Measurements from ENCODE around the gene FGGY.

Gene FGGY

DNA sequence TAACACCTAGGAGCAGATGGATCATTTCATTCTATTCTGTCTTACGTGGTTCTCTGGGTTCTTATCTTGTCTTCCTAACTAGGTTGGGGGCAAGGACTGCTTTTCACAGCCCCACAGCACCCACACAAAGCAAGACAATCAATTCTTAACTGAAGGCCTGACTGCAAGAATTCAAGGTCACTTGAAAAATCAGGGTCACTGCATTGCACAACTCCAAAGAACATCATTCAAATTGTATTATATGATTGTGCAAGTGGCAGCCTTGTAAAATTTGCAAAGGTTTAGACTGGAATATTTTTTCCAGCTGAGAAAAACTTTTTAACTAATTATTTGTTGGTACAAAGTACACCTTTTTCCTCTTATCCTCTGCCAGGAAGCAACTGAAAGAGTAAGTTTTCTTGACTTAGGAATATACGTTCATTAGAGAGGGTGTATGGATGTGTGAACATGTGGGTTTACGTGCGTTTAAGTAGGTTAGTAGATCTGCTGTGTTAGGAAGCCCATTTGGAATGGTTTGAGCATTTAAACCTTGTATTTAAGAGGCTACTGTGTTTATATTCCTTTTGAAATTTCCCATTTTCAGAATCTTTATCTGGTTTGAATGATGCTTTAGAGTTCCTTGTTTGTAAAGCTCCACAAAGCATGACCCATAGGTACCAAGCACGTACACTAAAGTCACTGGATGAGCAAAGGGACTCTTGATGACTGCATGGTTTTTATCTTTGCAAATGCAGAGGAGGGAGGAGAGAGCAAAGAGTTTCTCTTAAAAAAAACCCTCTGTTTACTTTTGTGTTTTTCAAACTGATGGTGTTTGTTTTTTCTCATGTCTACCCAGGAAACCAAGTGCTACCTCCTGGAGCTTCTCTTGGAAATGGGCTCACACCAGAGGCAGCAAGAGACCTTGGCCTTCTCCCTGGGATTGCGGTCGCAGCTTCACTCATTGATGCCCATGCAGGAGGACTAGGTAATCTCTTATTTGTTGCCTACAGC is 214.9 kb downstream of the FGGY start:
- no peaks in the 10 kb centered on the region for H3K36me3 ChIP-seq (ENCODE audit: control insufficient read depth, insufficient read depth, low read length)
- no peaks in the 10 kb centered on the region for H3K9me3 ChIP-seq (ENCODE audit: control insufficient read depth, low read length)
- no peaks in the 10 kb centered on the region for H3K27me3 ChIP-seq (ENCODE audit: control insufficient read depth, insufficient read depth, low read length, poor library complexity, severe bottlenecking)
- H3K27ac ChIP-seq (ENCODE audit: insufficient read depth, low read depth, low read length, poor library complexity, severe bottlenecking): no peak overlapping the region
- H3K4me3 ChIP-seq (ENCODE audit: insufficient read depth, low read depth, low read length): no peak overlapping the region
- 91 to 95% methylated on average over 7 of the region's 7 CpGs for WGBS, 2 experiments
- H3K4me1 ChIP-seq (ENCODE audit: control insufficient read depth, insufficient read depth, low read length): no peaks in the 10 kb centered on the region

GRCh38 chr1:59512702-59513101 is 215.8 kb downstream of the FGGY start:
- WGBS, 2 experiments: 95 to 97% methylated on average over 1 of the region's 1 CpG
- Histone ChIP-seq H3K27ac (ENCODE audit: insufficient read depth, low read depth, low read length, poor library complexity, severe bottlenecking) (no peak overlapping the region), H3K27me3 (ENCODE audit: control insufficient read depth, insufficient read depth, low read length, poor library complexity, severe bottlenecking) (no peaks in the 10 kb centered on the region), H3K9me3 (ENCODE audit: control insufficient read depth, low read length) (no peaks in the 10 kb centered on the region), H3K36me3 (ENCODE audit: control insufficient read depth, insufficient read depth, low read length) (no peaks in the 10 kb centered on the region), H3K4me3 (ENCODE audit: insufficient read depth, low read depth, low read length) (no peak overlapping the region), H3K4me1 (ENCODE audit: control insufficient read depth, insufficient read depth, low read length) (no peaks in the 10 kb centered on the region)

DNA sequence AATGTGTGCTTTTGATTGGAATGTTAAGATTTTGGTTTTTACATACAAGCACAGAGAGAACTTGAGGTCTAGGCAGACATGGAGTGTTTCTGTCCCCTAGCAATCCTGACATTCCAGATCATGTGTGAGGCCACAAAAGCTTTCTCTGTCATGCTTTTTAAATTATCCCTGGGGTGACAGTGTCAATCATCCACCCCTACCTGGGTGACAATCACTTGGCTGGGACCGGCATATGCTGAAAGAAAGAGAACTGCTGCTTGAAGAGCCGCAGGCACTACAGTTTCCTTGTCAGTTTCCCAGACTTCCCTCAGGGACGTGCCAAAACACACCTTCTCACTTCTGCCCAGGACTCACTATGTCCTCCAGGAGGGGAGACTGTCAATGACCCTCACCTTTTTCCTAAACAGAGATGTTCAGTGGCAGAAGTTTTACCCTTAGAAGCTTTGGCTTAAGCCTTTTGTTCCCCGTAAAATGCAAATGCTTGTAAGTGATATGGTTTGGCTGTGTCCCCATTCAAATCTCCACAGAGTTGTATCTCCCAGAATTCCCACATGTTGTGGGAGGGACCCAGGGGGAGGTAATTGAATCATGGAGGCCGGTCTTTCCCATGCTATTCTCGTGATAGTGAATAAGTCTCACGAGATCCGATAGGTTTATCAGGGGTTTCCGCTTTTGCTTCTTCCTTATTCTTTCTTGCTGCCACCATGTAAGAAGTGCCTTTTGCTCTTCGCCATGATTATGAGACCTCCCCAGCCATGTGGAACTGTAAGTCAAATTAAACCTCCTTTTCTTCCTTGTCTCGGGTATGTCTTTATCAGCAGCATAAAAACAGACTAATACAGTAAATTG is 217.4 kb downstream of the FGGY start:
- WGBS, 2 experiments: 90 to 91% methylated on average over 11 of the region's 11 CpGs
- H3K27me3 ChIP-seq (ENCODE audit: control insufficient read depth, insufficient read depth, low read length, poor library complexity, severe bottlenecking): no peaks in the 10 kb centered on the region
- H3K27ac ChIP-seq (ENCODE audit: insufficient read depth, low read depth, low read length, poor library complexity, severe bottlenecking): no peak overlapping the region
- H3K4me3 ChIP-seq (ENCODE audit: insufficient read depth, low read depth, low read length): no peak overlapping the region
- H3K36me3 ChIP-seq (ENCODE audit: control insufficient read depth, insufficient read depth, low read length): no peaks in the 10 kb centered on the region
- no peaks in the 10 kb centered on the region for H3K9me3 ChIP-seq (ENCODE audit: control insufficient read depth, low read length)
- H3K4me1 ChIP-seq (ENCODE audit: control insufficient read depth, insufficient read depth, low read length): no peaks in the 10 kb centered on the region

DNA sequence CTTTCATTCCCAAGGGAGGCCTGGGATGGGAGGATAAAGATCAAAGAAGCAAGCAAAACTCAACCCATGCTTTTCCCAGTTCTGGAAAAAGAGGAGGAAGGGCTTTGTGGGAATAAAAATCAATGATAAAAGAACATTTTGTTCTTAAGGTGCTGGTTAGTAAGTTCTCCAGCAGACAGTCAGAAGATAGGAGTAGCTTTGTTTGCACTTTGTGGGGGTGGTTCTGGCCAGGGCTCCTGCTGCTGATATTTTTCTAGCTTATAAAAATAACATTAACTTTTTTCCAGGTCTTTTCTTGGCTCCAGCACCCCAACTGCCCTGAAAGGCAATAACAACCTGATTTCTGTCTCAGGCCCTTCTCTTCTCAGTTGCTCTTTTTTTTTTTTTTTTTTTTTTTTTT is 220.0 kb downstream of the FGGY start:
- no peaks in the 10 kb centered on the region for H3K36me3 ChIP-seq (ENCODE audit: control insufficient read depth, insufficient read depth, low read length)
- no peak overlapping the region for H3K27ac ChIP-seq (ENCODE audit: insufficient read depth, low read depth, low read length, poor library complexity, severe bottlenecking)
- no peaks in the 10 kb centered on the region for H3K4me1 ChIP-seq (ENCODE audit: control insufficient read depth, insufficient read depth, low read length)
- no peaks in the 10 kb centered on the region for H3K9me3 ChIP-seq (ENCODE audit: control insufficient read depth, low read length)
- no peak overlapping the region for H3K4me3 ChIP-seq (ENCODE audit: insufficient read depth, low read depth, low read length)
- H3K27me3 ChIP-seq (ENCODE audit: control insufficient read depth, insufficient read depth, low read length, poor library complexity, severe bottlenecking): no peaks in the 10 kb centered on the region

- no peaks in the 10 kb centered on the region for H3K4me1 ChIP-seq (ENCODE audit: control insufficient read depth, insufficient read depth, low read length)
- 89 to 92% methylated on average over 3 of the region's 3 CpGs for WGBS, 2 experiments
- H3K27ac ChIP-seq (ENCODE audit: insufficient read depth, low read depth, low read length, poor library complexity, severe bottlenecking): no peak overlapping the region
Observed at GRCh38 chr1:59520194-59520593, 223.3 kb downstream of the FGGY start.

GRCh38 chr1:59520827-59521418 is 224.0 kb downstream of the FGGY start:
- no peaks in the 10 kb centered on the region for H3K36me3 ChIP-seq (ENCODE audit: control insufficient read depth, insufficient read depth, low read length)
- H3K4me1 ChIP-seq (ENCODE audit: control insufficient read depth, insufficient read depth, low read length): no peaks in the 10 kb centered on the region
- H3K9me3 ChIP-seq (ENCODE audit: control insufficient read depth, low read length): no peaks in the 10 kb centered on the region
- H3K27ac ChIP-seq (ENCODE audit: insufficient read depth, low read depth, low read length, poor library complexity, severe bottlenecking): no peak overlapping the region
- H3K27me3 ChIP-seq (ENCODE audit: control insufficient read depth, insufficient read depth, low read length, poor library complexity, severe bottlenecking): no peaks in the 10 kb centered on the region
- no peak overlapping the region for H3K4me3 ChIP-seq (ENCODE audit: insufficient read depth, low read depth, low read length)
- 92% methylated on average over 12 of the region's 12 CpGs for WGBS, 2 experiments

More at GRCh38 chr1:59520194-59520593, 223.3 kb downstream of the FGGY start:
- Histone ChIP-seq H3K4me3 (ENCODE audit: insufficient read depth, low read depth, low read length) (no peak overlapping the region), H3K36me3 (ENCODE audit: control insufficient read depth, insufficient read depth, low read length) (no peaks in the 10 kb centered on the region), H3K9me3 (ENCODE audit: control insufficient read depth, low read length) (no peaks in the 10 kb centered on the region), H3K27me3 (ENCODE audit: control insufficient read depth, insufficient read depth, low read length, poor library complexity, severe bottlenecking) (no peaks in the 10 kb centered on the region)

DNA sequence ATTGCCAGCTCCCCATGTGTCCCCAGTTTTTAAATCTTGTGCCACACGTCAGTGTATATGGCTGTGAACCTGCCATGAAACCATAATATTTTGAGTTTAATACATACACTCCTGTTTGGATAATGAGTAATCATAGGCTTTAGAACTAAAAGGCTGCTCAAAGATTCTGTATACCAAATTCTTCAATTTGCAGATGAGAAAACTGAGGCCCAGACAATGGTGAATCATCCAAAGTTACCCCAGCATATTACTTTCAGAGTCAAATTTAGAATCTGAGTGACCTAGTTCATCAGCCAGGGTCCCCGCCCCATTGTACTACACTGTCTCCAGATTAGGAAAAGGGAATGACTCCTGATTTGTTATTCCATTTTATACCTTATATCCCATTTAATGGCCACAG is 224.6 kb downstream of the FGGY start:
- H3K4me1 ChIP-seq (ENCODE audit: control insufficient read depth, insufficient read depth, low read length): no peaks in the 10 kb centered on the region
- H3K27me3 ChIP-seq (ENCODE audit: control insufficient read depth, insufficient read depth, low read length, poor library complexity, severe bottlenecking): no peaks in the 10 kb centered on the region
- no peaks in the 10 kb centered on the region for H3K9me3 ChIP-seq (ENCODE audit: control insufficient read depth, low read length)
- H3K4me3 ChIP-seq (ENCODE audit: insufficient read depth, low read depth, low read length): no peak overlapping the region
- H3K36me3 ChIP-seq (ENCODE audit: control insufficient read depth, insufficient read depth, low read length): no peaks in the 10 kb centered on the region
- no peak overlapping the region for H3K27ac ChIP-seq (ENCODE audit: insufficient read depth, low read depth, low read length, poor library complexity, severe bottlenecking)
- WGBS, 2 experiments: 89 to 100% methylated on average over 2 of the region's 2 CpGs

- H3K27ac ChIP-seq (ENCODE audit: insufficient read depth, low read depth, low read length, poor library complexity, severe bottlenecking): no peak overlapping the region
- WGBS, 2 experiments: 96 to 99% methylated on average over 4 of the region's 4 CpGs
- H3K4me1 ChIP-seq (ENCODE audit: control insufficient read depth, insufficient read depth, low read length): peaks cover 4% of the 10 kb centered on the region
- H3K9me3 ChIP-seq (ENCODE audit: control insufficient read depth, low read length): no peaks in the 10 kb centered on the region
- H3K36me3 ChIP-seq (ENCODE audit: control insufficient read depth, insufficient read depth, low read length): no peaks in the 10 kb centered on the region
- no peaks in the 10 kb centered on the region for H3K27me3 ChIP-seq (ENCODE audit: control insufficient read depth, insufficient read depth, low read length, poor library complexity, severe bottlenecking)
- no peak overlapping the region for H3K4me3 ChIP-seq (ENCODE audit: insufficient read depth, low read depth, low read length)
Observed at GRCh38 chr1:59522925-59523505, 226.1 kb downstream of the FGGY start.

DNA sequence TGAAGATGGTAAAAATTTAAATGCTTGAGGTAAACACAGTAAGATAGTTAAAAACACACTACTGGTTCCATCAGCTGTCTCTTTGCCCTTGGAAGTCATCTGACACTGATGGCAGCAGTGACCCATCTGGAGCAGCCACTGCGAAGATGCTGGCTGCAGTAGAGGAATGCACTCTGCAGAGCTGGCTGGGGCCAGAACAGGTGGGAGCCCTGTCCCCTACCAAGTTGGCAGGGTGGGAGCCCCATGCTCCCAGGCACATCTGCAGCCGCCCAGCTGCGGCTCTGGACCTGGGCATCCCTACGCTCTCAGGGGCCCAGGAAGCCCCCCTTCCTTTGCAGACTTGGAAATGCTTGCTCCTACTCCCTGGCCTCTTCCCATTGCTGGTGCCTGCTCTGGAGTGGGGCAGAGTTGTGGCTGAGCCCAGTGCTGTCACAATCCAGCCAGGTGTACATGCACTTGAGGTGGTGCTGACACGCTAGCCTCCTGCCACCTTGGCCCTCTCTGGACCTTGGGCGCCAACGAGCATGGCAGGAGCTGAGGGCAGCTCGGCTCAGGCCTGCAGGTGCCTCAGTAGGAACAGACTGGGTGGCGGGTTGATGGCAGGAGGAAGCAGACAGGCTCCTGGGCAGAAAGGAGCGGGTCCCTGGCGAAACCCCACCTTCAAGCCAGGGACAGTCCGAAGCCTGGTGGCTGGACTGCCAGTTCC is 227.0 kb downstream of the FGGY start:
- Histone ChIP-seq H3K27ac (ENCODE audit: insufficient read depth, low read depth, low read length, poor library complexity, severe bottlenecking) (no peak overlapping the region), H3K4me1 (ENCODE audit: control insufficient read depth, insufficient read depth, low read length) (peaks cover 4% of the 10 kb centered on the region), H3K27me3 (ENCODE audit: control insufficient read depth, insufficient read depth, low read length, poor library complexity, severe bottlenecking) (no peaks in the 10 kb centered on the region), H3K36me3 (ENCODE audit: control insufficient read depth, insufficient read depth, low read length) (no peaks in the 10 kb centered on the region), H3K9me3 (ENCODE audit: control insufficient read depth, low read length) (no peaks in the 10 kb centered on the region), H3K4me3 (ENCODE audit: insufficient read depth, low read depth, low read length) (no peak overlapping the region)
- WGBS, 2 experiments: 95 to 96% methylated on average over 12 of the region's 12 CpGs

Measured in ectodermal cell (in vitro differentiated cells).